Retinal pigment epithelial cell (primary cell): ENCODE results near the gene CPNE9.
A peak's percentile ranks its signal among the peaks of the same experiment; 100 is the strongest.

Experiments used
- DNase-seq: peaks from one replicate; pipeline ENCODE4 v3.0.0-alpha.2; 2010; ENCODE audit warnings: low read depth
- H3K4me3 ChIP-seq: 2 replicates; pipeline ENCODE4 v1.5.1; 2011; ENCODE audit warnings: mild to moderate bottlenecking, low read length, control low read depth, moderate library complexity
- TF ChIP-seq, protein P1 (sequence below): conservative IDR thresholded peaks from 2 replicates; pipeline ENCODE4 v1.5.1; 2011; ENCODE audit warnings: low read depth, low read length, control low read depth, inconsistent platforms

The CPNE9 gene

DNA sequence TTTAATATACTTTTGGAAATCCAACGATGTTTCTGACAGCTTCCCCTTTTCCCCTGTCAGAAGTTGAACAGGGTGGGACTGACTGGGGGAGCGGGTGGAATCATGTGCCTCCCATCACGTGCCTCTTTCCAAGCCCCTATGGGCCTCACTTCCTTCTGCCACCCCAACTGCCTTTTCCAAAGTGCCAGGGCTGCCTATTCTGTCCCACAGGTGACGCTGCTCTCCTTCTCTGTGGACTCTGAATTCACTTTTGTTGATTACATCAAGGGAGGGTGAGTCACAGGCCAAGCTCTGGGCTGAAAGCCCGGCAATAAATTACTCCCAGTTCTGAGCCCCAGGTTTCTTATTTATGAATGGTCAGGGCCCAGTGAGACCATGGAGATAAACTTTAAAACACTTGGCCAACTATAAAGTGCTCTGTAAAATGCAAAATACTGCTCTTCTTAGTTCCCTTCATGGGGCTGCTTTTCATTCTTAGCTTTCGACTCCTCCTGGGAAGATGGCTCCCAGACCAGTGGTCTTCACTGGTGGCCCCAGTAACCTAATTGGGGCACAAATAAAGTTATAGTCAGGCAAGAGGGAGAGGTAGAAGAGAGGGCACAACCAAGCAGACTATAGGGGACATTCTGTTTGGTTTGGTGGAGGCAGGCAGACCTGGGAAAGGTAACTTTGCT lies 12.3 kb downstream of the CPNE9 start:
- peak; percentile 43 for DNase-seq
- TF ChIP-seq, protein P1, sequence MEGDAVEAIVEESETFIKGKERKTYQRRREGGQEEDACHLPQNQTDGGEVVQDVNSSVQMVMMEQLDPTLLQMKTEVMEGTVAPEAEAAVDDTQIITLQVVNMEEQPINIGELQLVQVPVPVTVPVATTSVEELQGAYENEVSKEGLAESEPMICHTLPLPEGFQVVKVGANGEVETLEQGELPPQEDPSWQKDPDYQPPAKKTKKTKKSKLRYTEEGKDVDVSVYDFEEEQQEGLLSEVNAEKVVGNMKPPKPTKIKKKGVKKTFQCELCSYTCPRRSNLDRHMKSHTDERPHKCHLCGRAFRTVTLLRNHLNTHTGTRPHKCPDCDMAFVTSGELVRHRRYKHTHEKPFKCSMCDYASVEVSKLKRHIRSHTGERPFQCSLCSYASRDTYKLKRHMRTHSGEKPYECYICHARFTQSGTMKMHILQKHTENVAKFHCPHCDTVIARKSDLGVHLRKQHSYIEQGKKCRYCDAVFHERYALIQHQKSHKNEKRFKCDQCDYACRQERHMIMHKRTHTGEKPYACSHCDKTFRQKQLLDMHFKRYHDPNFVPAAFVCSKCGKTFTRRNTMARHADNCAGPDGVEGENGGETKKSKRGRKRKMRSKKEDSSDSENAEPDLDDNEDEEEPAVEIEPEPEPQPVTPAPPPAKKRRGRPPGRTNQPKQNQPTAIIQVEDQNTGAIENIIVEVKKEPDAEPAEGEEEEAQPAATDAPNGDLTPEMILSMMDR = peak; percentile 81
- no peak overlapping the region for H3K4me3 ChIP-seq

DNA sequence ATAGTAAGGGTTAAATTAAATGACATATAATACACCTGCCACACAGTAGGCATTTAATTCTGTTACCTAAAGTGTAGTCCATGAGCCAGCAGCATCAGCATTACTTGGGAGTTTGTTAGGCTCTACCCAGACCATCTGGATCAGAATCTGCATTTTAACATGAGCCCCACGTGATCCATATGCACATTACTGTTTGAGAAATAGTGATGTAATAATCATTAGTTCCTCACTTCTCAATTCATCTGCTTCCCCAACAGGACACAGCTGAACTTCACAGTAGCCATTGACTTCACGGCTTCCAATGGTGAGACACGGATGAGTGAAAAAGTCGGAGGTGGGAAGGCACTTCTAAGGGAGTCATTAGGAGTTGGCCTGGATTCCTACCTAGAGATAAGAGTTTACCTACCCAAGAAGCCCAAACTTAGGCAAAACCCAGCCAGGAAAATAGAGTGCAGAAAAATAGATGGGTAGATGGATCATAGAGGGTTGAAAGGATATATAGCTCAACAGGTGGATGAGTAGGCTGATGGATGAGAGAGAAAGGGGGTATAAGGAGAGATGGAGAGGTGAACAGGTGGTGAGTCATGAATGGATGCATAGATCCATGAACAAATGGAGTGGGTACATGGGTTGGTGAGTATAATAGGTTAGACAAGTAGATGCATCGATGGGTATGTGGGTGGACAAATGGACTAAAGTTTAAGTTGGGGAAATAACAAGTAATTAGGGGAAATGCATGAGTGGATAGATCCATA lies 13.3 kb downstream of the CPNE9 start:
- DNase-seq = no peak
- TF ChIP-seq, protein P1 = no peak
- no peak overlapping the region for H3K4me3 ChIP-seq

DNA sequence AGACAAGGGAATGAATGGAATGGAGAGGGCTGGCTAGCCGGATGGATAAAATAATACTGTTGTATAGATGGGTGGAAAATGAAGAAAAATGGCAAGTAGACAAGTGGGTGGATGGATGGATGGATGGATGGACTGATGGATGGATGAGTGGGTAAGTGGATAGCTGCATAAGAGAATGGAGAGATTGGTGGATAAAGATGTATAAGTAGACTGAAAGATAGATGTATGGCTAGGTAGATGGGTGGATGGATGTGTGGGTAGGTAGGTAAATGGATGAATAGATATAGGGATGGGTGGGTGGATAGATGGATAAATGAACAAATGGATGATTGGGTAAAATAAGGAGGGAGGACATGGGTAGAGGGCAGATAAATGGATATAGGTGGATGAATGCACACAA lies 13.9 kb downstream of the CPNE9 start:
- TF ChIP-seq, protein P1 = no peak
- no peak for DNase-seq
- H3K4me3 ChIP-seq = no peak overlapping the region

DNA sequence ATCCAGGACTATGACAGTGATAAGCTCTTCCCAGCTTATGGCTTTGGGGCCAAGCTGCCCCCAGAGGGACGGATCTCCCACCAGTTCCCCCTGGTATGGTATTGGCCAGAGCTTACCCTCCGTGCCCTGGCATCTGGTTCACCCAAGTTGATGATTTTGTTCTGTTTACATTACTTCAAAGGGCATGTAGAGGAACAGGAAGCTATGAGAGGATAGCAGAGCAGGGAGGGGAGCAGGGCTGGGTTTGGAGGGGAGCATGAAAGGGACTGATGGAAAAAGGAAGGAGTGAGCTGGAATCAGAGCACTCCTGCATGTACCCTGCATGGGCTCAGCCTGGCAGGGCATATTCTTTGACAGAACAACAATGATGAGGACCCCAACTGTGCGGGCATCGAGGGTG lies 14.5 kb downstream of the CPNE9 start:
- TF ChIP-seq, protein P1 = no peak
- DNase-seq = no peak
- no peak overlapping the region for H3K4me3 ChIP-seq

DNA sequence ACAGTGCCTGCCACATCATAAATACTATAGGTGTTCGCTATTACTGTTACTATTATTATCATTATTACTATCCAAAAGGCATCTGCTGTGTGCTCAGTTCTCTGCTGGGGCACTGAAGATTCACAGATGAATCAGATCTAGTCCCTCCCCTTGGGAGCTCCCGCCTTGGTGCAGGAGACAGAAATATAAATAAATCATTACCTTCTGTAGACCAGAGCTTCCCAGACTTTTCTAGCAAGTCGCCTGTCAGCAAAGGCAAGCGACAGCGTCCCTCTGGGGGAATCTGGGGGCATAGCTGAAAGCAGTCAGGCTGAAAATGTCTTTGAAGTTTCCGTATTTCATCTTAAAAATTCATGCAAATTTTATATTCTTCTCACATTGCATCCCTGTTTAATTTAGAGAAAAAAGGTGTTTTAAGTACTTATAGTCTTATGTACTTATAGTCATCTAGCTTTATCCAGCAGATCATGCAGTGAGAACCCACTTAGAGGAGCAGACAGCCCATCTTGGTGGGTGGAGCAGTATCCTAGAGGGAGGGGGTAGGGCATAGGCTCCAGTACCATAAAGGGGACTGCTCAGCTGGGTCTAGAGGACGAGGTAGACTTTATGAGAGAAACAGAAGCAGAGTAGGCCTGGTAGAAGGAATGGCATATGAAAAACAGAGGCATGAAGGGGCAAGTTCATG lies 17.5 kb downstream of the CPNE9 start:
- no peak for DNase-seq
- TF ChIP-seq, protein P1 = no peak
- no peak overlapping the region for H3K4me3 ChIP-seq

DNA sequence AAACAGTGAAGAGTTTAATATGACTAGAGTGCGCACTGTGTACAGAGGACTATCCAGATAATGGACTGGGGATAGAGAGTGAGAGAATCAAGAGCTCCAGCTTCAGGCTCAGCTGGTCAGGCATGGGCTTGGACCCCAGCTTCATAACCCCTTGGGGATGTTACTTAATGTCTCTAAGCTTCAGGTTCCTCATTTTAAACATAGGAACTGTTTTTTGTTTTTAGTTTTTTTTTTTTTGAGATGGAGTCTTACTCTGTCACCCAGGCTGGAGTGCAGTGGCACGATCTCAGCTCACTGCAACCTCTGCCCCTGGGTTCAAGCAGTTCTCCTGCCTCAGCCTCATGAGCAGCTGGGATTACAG lies 18.0 kb downstream of the CPNE9 start:
- DNase-seq = no peak
- no peak overlapping the region for H3K4me3 ChIP-seq
- TF ChIP-seq, protein P1 = no peak
